Measurements from ENCODE around the gene PILRA. TPM values are rescaled to one million over a fixed set of nuclear protein-coding genes. Genes with fewer than 3 reads are reported as not detected.

PILRA gene
- total RNA-seq, 4 donors from 2014 or later, result 3.3 to 8.8 (median 5.4) TPM

GRCh38 chr7:100427762-100428198 is 54.5 kb downstream of the PILRA start:
- Histone ChIP-seq H3K36me3 (peaks cover 0 to 20% (median 15%) of the 10 kb centered on the region in 4 donors), H3K27ac (replicated peaks in 1 of 4) (peak overlapping the region; percentile 97 to 100 (median 98)), H3K27me3 (peaks cover 0 to 6% (median 0%) of the 10 kb centered on the region in 4 donors), H3K4me1 (peaks cover 23 to 37% (median 35%) of the 10 kb centered on the region in 4 donors), H3K4me3 (peak overlapping the region; percentile 76 to 85 (median 80)), H3K9me3 (no peaks in the 10 kb centered on the region)
- no peak for TF ChIP-seq CTCF (IDR thresholded peaks at IDR 0.05)
- TF ChIP-seq POLR2A (IDR thresholded peaks at IDR 0.05; ENCODE audit: low read depth), result no peak
- TF ChIP-seq EP300 (IDR thresholded peaks at IDR 0.05), result no peak
- TF ChIP-seq POLR2AphosphoS5 (IDR thresholded peaks at IDR 0.05), result no peak
- intact Hi-C loops (cut with DNase I), result no loop called here
- 51% methylated on average over 13 of the region's 16 CpGs for WGBS
- DNase-seq (ENCODE audit: extremely low spot score), result no peak

- intact Hi-C loops (cut with DNase I), result no loop called here
- DNase-seq (ENCODE audit: extremely low spot score), result peak; percentile 99
- Histone ChIP-seq H3K9me3 (no peaks in the 10 kb centered on the region), H3K36me3 (peaks cover 0 to 26% (median 21%) of the 10 kb centered on the region in 4 donors), H3K4me3 (peak within 1 kb of the TSS; percentile 76 to 85 (median 80)), H3K27me3 (peaks cover 0 to 6% (median 0%) of the 10 kb centered on the region in 4 donors), H3K27ac (replicated peaks in 1 of 4) (peak within 1 kb of the TSS; percentile 97 to 100 (median 98)), H3K4me1 (peaks cover 23 to 43% (median 41%) of the 10 kb centered on the region in 4 donors)
- TF ChIP-seq EP300 (IDR thresholded peaks at IDR 0.05) (no peak), POLR2A (IDR thresholded peaks at IDR 0.05; ENCODE audit: low read depth) (peak; percentile 99), CTCF (IDR thresholded peaks at IDR 0.05) (peak in 1 of 3 experiments; percentile 32), POLR2AphosphoS5 (IDR thresholded peaks at IDR 0.05) (peak in 1 of 2 donors; percentile 99)
- WGBS, result under 1% methylated on average over 41 of the region's 66 CpGs
Observed at GRCh38 chr7:100428199-100428966, 55.1 kb downstream of the PILRA start, which contains the start of gene ZCWPW1. Gene ZCWPW1, minus strand, starts transcription at chr7:100428703. Its CDS starts 8,054 bp downstream, at chr7:100420649.

- Histone ChIP-seq H3K27me3 (peaks cover 0 to 6% (median 0%) of the 10 kb centered on the region in 4 donors), H3K27ac (replicated peaks in 1 of 4) (peak overlapping the region; percentile 97 to 100 (median 98)), H3K9me3 (no peaks in the 10 kb centered on the region), H3K4me3 (peak overlapping the region; percentile 76 to 85 (median 80)), H3K36me3 (peaks cover 3 to 34% (median 29%) of the 10 kb centered on the region in 4 donors), H3K4me1 (peaks cover 23 to 50% (median 46%) of the 10 kb centered on the region in 4 donors)
- intact Hi-C loops (cut with DNase I), result no loop called here
- peak; percentile 100 for DNase-seq (ENCODE audit: extremely low spot score)
- WGBS, result under 1% methylated on average over 17 of the region's 40 CpGs
- TF ChIP-seq POLR2AphosphoS5 (IDR thresholded peaks at IDR 0.05), result peak in 1 of 2 donors; percentile 90
- TF ChIP-seq CTCF (IDR thresholded peaks at IDR 0.05), result peak in 2 of 3 experiments; percentile 10 to 26
- peak; percentile 80 for TF ChIP-seq POLR2A (IDR thresholded peaks at IDR 0.05; ENCODE audit: low read depth)
- TF ChIP-seq EP300 (IDR thresholded peaks at IDR 0.05), result no peak
Observed at GRCh38 chr7:100428967-100429636, 55.8 kb downstream of the PILRA start.

GRCh38 chr7:100429637-100430492 is 56.6 kb downstream of the PILRA start, which contains the start of gene MEPCE:
Gene MEPCE, plus strand, starts transcription at chr7:100429831. Its CDS starts 188 bp downstream, at chr7:100430019.
- 1% methylated on average over 16 of the region's 95 CpGs for WGBS
- peak within 1 kb of the TSS; percentile 97 to 100 (median 98) for H3K27ac ChIP-seq (replicated peaks in 1 of 4)
- no peaks in the 10 kb centered on the region for H3K9me3 ChIP-seq
- intact Hi-C loops (cut with DNase I), result no loop called here
- peaks cover 28 to 58% (median 53%) of the 10 kb centered on the region in 4 donors for H3K4me1 ChIP-seq
- peak within 1 kb of the TSS; percentile 76 to 85 (median 80) for H3K4me3 ChIP-seq
- peak; percentile 99 for DNase-seq (ENCODE audit: extremely low spot score)
- peaks cover 0 to 6% (median 0%) of the 10 kb centered on the region in 4 donors for H3K27me3 ChIP-seq
- TF ChIP-seq POLR2AphosphoS5 (IDR thresholded peaks at IDR 0.05) (peak in 1 of 2 donors; percentile 70), CTCF (IDR thresholded peaks at IDR 0.05) (no peak)
- H3K36me3 ChIP-seq, result peaks cover 8 to 41% (median 36%) of the 10 kb centered on the region in 4 donors

Data from esophagus muscularis mucosa (tissue), 4 donors.